ENCODE measurements around the gene ZNF19.

ZNF19 gene

DNA sequence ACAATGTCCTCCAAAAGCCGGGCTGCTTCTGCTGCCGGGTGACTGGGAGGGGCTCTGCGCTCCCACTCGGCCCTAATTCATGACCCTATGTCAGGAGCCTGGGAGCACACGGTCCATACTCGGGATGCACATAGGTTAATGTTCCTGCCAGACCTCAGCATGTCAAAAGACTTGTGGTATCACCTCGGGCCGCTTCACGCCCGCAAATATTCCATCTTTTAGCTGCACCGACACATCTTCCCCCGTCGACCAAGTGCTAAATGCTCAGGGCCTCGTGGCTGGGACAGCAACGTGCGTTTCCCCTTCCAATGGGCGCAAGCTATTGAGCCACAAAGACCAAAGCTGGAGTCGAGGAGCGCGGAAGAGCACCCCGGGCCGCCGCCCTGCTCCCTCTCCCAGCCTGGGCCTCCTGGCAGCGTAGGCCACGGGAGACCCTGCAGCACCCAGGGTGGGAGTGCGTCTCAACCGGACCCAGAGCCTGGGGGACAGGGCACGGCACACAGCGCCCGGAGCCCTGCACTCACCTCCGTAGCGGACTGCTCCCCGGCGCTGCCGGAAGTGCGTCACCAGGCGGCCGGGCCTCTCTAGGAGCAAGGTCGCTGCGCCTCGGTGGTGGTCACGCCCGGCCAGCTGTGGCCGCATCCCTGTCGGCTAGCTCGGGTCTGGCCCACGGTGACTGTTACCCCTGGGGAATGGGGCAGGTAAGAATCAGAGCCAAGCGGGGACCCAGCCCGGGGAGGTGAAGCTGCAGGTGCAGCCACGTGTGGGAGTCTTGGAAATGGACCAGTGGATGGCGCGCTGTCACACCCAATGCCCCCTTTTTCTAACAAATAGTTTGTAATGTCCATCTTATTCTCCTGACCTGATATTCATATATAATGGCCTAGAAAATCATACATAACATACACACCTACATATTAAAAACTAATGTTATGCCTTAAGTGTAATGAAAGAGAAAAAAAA, 27.2 kb downstream of the ZNF19 start, which contains the start of gene ZNF23:
TSS of gene ZNF23 (minus strand) at position 562 of the 963 bp plus-strand sequence. CDS start 5,451 bp downstream, outside the sequence.
- Histone ChIP-seq H3K27ac (ENCODE audit: low read depth, low read length) (peak within 1 kb of the TSS; percentile 84), H3K36me3 (ENCODE audit: insufficient read depth, low read length) (no peaks in the 10 kb centered on the region), H3K9me3 (ENCODE audit: low read length) (no peaks in the 10 kb centered on the region), H3K9ac (ENCODE audit: low read length) (peak within 1 kb of the TSS; percentile 66), H3K4me3 (ENCODE audit: low read depth in 1 of 2, low read length in 2 of 2) (peak within 1 kb of the TSS; percentile 85 to 95), H3K4me1 (ENCODE audit: insufficient read depth, low read length) (peaks cover 24% of the 10 kb centered on the region), H3K27me3 (ENCODE audit: control insufficient read depth in 1 of 2, insufficient read depth in 2 of 2, low read length in 2 of 2) (no peaks in the 10 kb centered on the region)

DNA sequence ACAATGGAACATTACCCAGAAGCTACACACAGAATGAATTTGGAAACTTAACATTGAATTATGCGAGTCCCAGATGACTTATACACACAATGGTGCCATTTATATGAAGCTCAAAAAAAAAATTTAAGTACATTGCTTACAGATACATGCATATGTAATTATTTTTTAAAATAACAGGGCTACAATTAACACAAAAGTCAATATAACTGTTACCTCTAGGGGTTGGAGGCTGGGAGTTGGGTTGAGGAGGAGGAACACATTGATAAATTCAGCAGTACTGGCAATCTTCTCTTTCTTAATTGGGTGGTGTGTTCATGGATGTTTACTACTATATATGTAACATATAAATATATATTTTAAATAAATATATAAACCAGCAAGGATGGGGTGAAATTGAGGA, 28.2 kb downstream of the ZNF19 start:
- Histone ChIP-seq H3K4me1 (ENCODE audit: insufficient read depth, low read length) (peaks cover 24% of the 10 kb centered on the region), H3K9ac (ENCODE audit: low read length) (no peak overlapping the region), H3K36me3 (ENCODE audit: insufficient read depth, low read length) (peaks cover 7% of the 10 kb centered on the region), H3K27me3 (ENCODE audit: control insufficient read depth in 1 of 2, insufficient read depth in 2 of 2, low read length in 2 of 2) (no peaks in the 10 kb centered on the region), H3K9me3 (ENCODE audit: low read length) (no peaks in the 10 kb centered on the region), H3K4me3 (ENCODE audit: low read depth in 1 of 2, low read length in 2 of 2) (no peak overlapping the region), H3K27ac (ENCODE audit: low read depth, low read length) (no peak overlapping the region)

DNA sequence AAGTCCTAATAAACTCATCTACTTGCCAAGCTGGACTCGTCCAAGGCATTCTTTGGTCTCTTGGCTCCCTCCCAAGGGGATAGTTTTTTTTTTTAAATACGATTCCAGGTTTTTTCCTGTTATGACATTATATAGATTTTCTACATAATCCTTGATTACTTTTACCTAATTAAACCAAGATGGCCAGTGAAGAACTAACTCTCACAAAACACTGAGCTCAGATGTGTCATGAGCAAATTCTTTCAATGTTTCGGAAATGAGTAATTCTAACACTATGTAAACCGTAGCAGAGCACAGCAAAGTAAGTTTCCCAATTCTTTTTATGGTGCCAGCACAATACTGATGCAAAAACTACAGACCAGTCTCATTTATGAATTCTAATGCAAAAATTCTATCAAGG, 28.9 kb downstream of the ZNF19 start:
- H3K27ac ChIP-seq (ENCODE audit: low read depth, low read length) = no peak overlapping the region
- H3K27me3 ChIP-seq (ENCODE audit: control insufficient read depth in 1 of 2, insufficient read depth in 2 of 2, low read length in 2 of 2) = no peaks in the 10 kb centered on the region
- peaks cover 14% of the 10 kb centered on the region for H3K36me3 ChIP-seq (ENCODE audit: insufficient read depth, low read length)
- peaks cover 24% of the 10 kb centered on the region for H3K4me1 ChIP-seq (ENCODE audit: insufficient read depth, low read length)
- H3K4me3 ChIP-seq (ENCODE audit: low read depth in 1 of 2, low read length in 2 of 2) = no peak overlapping the region
- H3K9me3 ChIP-seq (ENCODE audit: low read length) = no peaks in the 10 kb centered on the region
- H3K9ac ChIP-seq (ENCODE audit: low read length) = no peak overlapping the region

DNA sequence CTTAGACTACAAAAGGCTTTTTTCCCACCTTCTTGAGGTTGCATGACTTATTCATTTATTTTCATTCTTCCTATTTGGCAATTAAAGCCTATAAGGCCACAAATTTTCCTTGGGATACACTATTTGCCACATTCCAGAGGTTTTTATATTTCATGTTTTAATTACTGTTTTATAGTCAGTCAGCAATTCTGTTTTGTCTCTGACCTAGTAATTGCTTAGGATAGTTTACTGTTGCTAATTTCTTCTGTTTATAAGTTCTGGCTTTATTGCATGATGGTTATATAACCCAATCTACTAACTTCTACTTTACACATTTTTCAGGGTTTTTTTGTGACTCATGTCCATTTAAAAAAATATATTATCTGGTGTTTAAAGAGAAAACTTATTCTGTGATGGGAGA, 29.6 kb downstream of the ZNF19 start:
- peaks cover 21% of the 10 kb centered on the region for H3K36me3 ChIP-seq (ENCODE audit: insufficient read depth, low read length)

DNA sequence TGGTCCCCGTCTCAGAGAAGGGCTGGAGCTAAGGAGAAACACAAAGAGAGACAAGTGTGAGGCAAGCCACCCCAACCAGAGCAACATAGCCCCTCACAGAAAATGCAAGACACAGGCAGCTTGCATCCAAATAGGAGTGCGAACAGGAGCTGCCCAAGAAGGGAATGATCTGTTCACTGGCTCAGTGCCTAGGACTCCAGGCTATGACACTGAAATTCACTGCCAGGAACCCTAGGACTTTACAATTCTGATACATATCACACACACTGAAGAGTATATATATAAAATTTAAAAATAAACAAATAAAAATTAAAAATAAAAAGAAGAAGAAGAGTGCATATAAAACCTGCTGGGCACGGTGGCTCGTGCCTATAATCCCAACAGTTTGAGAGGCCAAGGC, 32.3 kb downstream of the ZNF19 start:
- Histone ChIP-seq H3K4me1 (ENCODE audit: insufficient read depth, low read length) (peaks cover 18% of the 10 kb centered on the region), H3K27me3 (ENCODE audit: control insufficient read depth in 1 of 2, insufficient read depth in 2 of 2, low read length in 2 of 2) (no peaks in the 10 kb centered on the region), H3K9me3 (ENCODE audit: low read length) (peaks cover 24% of the 10 kb centered on the region), H3K4me3 (ENCODE audit: low read depth in 1 of 2, low read length in 2 of 2) (no peak overlapping the region), H3K9ac (ENCODE audit: low read length) (no peak overlapping the region), H3K36me3 (ENCODE audit: insufficient read depth, low read length) (peaks cover 47% of the 10 kb centered on the region), H3K27ac (ENCODE audit: low read depth, low read length) (no peak overlapping the region)

More for the DNA sequence above, 29.6 kb downstream of the ZNF19 start:
- Histone ChIP-seq H3K4me3 (ENCODE audit: low read depth in 1 of 2, low read length in 2 of 2) (no peak overlapping the region), H3K27me3 (ENCODE audit: control insufficient read depth in 1 of 2, insufficient read depth in 2 of 2, low read length in 2 of 2) (no peaks in the 10 kb centered on the region), H3K27ac (ENCODE audit: low read depth, low read length) (no peak overlapping the region), H3K9me3 (ENCODE audit: low read length) (peaks cover 4% of the 10 kb centered on the region), H3K4me1 (ENCODE audit: insufficient read depth, low read length) (peaks cover 24% of the 10 kb centered on the region), H3K9ac (ENCODE audit: low read length) (no peak overlapping the region)

- H3K9me3 ChIP-seq (ENCODE audit: low read length) = peaks cover 61% of the 10 kb centered on the region
- H3K4me3 ChIP-seq (ENCODE audit: low read depth in 1 of 2, low read length in 2 of 2) = no peak overlapping the region
- no peaks in the 10 kb centered on the region for H3K4me1 ChIP-seq (ENCODE audit: insufficient read depth, low read length)
- peaks cover 83% of the 10 kb centered on the region for H3K36me3 ChIP-seq (ENCODE audit: insufficient read depth, low read length)
- H3K9ac ChIP-seq (ENCODE audit: low read length) = no peak overlapping the region
- no peak overlapping the region for H3K27ac ChIP-seq (ENCODE audit: low read depth, low read length)
- H3K27me3 ChIP-seq (ENCODE audit: control insufficient read depth in 1 of 2, insufficient read depth in 2 of 2, low read length in 2 of 2) = no peaks in the 10 kb centered on the region
Observed at GRCh38 chr16:71453036-71453435, 36.1 kb downstream of the ZNF19 start.

DNA sequence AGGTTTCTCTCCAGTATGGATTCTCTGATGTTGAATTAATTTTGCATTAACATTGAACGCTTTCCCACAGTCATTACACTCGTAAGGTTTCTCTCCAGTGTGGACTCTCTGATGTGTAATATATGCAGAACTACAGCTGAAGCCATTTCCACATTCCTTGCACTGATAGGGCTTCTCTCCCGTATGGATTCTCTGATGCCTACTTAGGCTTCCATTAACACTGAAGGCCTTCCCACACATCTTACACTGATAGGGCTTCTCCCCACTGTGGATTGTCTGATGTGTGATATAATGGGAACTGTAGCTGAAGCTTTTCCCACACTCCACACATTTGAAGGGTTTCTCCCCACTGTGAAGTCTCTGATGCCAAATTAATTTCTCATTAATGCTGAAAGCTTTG, 40.1 kb downstream of the ZNF19 start:
- peaks cover 59% of the 10 kb centered on the region for H3K36me3 ChIP-seq (ENCODE audit: insufficient read depth, low read length)
- H3K27ac ChIP-seq (ENCODE audit: low read depth, low read length) = no peak overlapping the region
- H3K4me3 ChIP-seq (ENCODE audit: low read depth in 1 of 2, low read length in 2 of 2) = peak overlapping the region in 1 of 2 donors; percentile 41
- H3K4me1 ChIP-seq (ENCODE audit: insufficient read depth, low read length) = no peaks in the 10 kb centered on the region
- no peak overlapping the region for H3K9ac ChIP-seq (ENCODE audit: low read length)
- H3K9me3 ChIP-seq (ENCODE audit: low read length) = peaks cover 81% of the 10 kb centered on the region
- H3K27me3 ChIP-seq (ENCODE audit: control insufficient read depth in 1 of 2, insufficient read depth in 2 of 2, low read length in 2 of 2) = no peaks in the 10 kb centered on the region

GRCh38 chr16:71448274-71448866, 40.8 kb downstream of the ZNF19 start:
- Histone ChIP-seq H3K36me3 (ENCODE audit: insufficient read depth, low read length) (peaks cover 52% of the 10 kb centered on the region), H3K27me3 (ENCODE audit: control insufficient read depth in 1 of 2, insufficient read depth in 2 of 2, low read length in 2 of 2) (no peaks in the 10 kb centered on the region), H3K4me1 (ENCODE audit: insufficient read depth, low read length) (no peaks in the 10 kb centered on the region), H3K4me3 (ENCODE audit: low read depth in 1 of 2, low read length in 2 of 2) (peak overlapping the region; percentile 6 to 41), H3K9ac (ENCODE audit: low read length) (no peak overlapping the region), H3K27ac (ENCODE audit: low read depth, low read length) (no peak overlapping the region), H3K9me3 (ENCODE audit: low read length) (peaks cover 77% of the 10 kb centered on the region)

DNA sequence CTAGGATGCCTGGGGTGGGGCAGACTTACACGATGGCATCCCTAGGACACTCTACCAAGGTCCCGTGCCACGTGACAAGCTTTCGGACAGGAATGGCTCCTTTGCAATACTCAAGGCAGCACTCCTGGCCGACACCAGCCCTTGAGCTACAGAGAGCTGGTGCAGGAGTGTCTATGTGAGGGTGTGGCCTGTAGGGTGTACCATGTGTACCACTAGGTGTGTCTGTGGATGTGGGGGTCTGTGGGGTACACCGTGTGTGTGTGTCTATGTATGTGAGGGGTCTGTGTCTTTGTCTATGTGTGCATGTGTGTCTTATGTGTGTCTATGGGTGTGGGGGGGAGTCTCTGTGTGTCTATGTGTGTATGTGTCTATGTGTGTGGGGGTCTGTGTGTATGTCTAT, 45.4 kb downstream of the ZNF19 start:
- no peak overlapping the region for H3K4me3 ChIP-seq (ENCODE audit: low read depth in 1 of 2, low read length in 2 of 2)
- H3K4me1 ChIP-seq (ENCODE audit: insufficient read depth, low read length) = no peaks in the 10 kb centered on the region
- no peak overlapping the region for H3K27ac ChIP-seq (ENCODE audit: low read depth, low read length)
- peaks cover 31% of the 10 kb centered on the region for H3K9me3 ChIP-seq (ENCODE audit: low read length)
- H3K9ac ChIP-seq (ENCODE audit: low read length) = no peak overlapping the region
- H3K36me3 ChIP-seq (ENCODE audit: insufficient read depth, low read length) = peaks cover 7% of the 10 kb centered on the region
- H3K27me3 ChIP-seq (ENCODE audit: control insufficient read depth in 1 of 2, insufficient read depth in 2 of 2, low read length in 2 of 2) = peaks cover 0 to 4% of the 10 kb centered on the region in 2 donors

DNA sequence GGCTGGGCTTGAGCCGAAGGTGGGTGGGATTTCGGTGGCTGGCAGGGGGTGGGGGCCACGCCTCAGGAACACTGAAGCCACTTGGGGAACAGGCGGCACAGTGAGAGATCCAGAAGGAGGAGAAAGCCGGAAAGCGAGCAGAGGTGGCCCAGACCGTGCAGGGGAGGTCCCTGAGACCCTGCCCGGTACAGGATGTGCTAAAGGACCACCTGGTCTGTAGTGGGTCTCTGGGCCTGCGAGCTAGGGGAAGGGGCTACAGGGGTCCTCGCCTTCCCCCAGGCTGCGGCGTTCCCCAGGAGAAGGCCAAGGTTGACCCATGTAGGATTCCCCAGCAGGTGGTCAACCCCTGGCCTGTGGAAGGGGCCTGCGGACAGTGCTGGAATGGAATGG, 47.1 kb downstream of the ZNF19 start, which contains the start of gene TLE7:
TSS of gene TLE7 (minus strand) at position 4 of the 390 bp plus-strand sequence. CDS start 8,730 bp downstream, outside the sequence.
- peaks cover 14% of the 10 kb centered on the region for H3K9me3 ChIP-seq (ENCODE audit: low read length)
- H3K9ac ChIP-seq (ENCODE audit: low read length) = no peak within 1 kb of the TSS

GRCh38 chr16:71441348-71442050, 47.6 kb downstream of the ZNF19 start:
- Histone ChIP-seq H3K4me1 (ENCODE audit: insufficient read depth, low read length) (no peaks in the 10 kb centered on the region), H3K36me3 (ENCODE audit: insufficient read depth, low read length) (no peaks in the 10 kb centered on the region), H3K27me3 (ENCODE audit: control insufficient read depth in 1 of 2, insufficient read depth in 2 of 2, low read length in 2 of 2) (peaks cover 0 to 4% of the 10 kb centered on the region in 2 donors), H3K27ac (ENCODE audit: low read depth, low read length) (no peak overlapping the region), H3K9me3 (ENCODE audit: low read length) (peaks cover 12% of the 10 kb centered on the region), H3K9ac (ENCODE audit: low read length) (no peak overlapping the region), H3K4me3 (ENCODE audit: low read depth in 1 of 2, low read length in 2 of 2) (no peak overlapping the region)

More for the DNA sequence above, 47.1 kb downstream of the ZNF19 start, which contains the start of gene TLE7:
- H3K4me3 ChIP-seq (ENCODE audit: low read depth in 1 of 2, low read length in 2 of 2) = no peak within 1 kb of the TSS
- no peaks in the 10 kb centered on the region for H3K36me3 ChIP-seq (ENCODE audit: insufficient read depth, low read length)
- no peaks in the 10 kb centered on the region for H3K4me1 ChIP-seq (ENCODE audit: insufficient read depth, low read length)
- H3K27me3 ChIP-seq (ENCODE audit: control insufficient read depth in 1 of 2, insufficient read depth in 2 of 2, low read length in 2 of 2) = peaks cover 0 to 4% of the 10 kb centered on the region in 2 donors
- H3K27ac ChIP-seq (ENCODE audit: low read depth, low read length) = no peak within 1 kb of the TSS

Measured in muscle layer of colon (tissue), 2 donors.